PC-9 (cell line): ENCODE results near the gene NFKB1.

ENCODE experiments used
- EZH2 ChIP-seq: fragments of 200-600 bp; sonication (generic); IDR thresholded peaks from 2 replicates; pipeline ENCODE4 v1.8.0; 2017; ENCODE audit warnings: antibody characterized with exemption, low read depth
- TF ChIP-seq, protein P1 (sequence below): fragments of 200-600 bp; sonication (generic); conservative IDR thresholded peaks from 2 replicates; pipeline ENCODE4 v1.6.1; 2017; ENCODE audit warnings: mixed run types, antibody characterized with exemption, mild to moderate bottlenecking, moderate library complexity

DNA sequence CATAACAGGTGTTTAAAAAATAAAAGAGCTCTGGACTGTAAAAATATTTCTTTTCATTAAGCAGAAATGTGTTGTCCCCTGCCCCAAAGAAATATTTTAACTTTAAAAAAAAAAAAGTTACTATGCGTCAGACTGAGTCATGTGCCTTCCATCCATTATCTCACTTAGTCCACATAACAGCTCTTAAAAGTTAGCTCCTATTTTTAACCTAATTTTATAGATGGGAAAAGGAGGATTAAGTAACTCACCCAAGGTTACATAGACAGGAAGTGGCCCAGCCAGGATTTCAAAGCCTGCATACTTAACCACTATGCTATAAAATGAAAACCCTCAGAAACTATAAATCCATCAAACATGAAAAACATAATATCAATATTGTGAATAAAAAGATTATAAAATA lies 161.9 kb downstream of the NFKB1 start:
- TF ChIP-seq, protein P1, sequence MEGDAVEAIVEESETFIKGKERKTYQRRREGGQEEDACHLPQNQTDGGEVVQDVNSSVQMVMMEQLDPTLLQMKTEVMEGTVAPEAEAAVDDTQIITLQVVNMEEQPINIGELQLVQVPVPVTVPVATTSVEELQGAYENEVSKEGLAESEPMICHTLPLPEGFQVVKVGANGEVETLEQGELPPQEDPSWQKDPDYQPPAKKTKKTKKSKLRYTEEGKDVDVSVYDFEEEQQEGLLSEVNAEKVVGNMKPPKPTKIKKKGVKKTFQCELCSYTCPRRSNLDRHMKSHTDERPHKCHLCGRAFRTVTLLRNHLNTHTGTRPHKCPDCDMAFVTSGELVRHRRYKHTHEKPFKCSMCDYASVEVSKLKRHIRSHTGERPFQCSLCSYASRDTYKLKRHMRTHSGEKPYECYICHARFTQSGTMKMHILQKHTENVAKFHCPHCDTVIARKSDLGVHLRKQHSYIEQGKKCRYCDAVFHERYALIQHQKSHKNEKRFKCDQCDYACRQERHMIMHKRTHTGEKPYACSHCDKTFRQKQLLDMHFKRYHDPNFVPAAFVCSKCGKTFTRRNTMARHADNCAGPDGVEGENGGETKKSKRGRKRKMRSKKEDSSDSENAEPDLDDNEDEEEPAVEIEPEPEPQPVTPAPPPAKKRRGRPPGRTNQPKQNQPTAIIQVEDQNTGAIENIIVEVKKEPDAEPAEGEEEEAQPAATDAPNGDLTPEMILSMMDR = no peak
- no peak for TF ChIP-seq EZH2
